Activated CD4-positive, alpha-beta T cell treated with anti-CD3 and anti-CD28 coated beads, Interleukin-2, amount 10 ng/mL, durations not matched to agents 24 days and 14 days (primary cell): Measurements from ENCODE around the gene PACRG. TPM values are rescaled to one million over a fixed set of nuclear protein-coding genes. Genes with fewer than 3 reads are reported as not detected.

ENCODE experiments used
- DNase-seq: peaks from one replicate; pipeline ENCODE4 v3.0.0; 2022
- H3K27ac Mint-ChIP-seq: one replicate; pipeline ENCODE4 v1.8.0; 2022; ENCODE audit warnings: mild to moderate bottlenecking, mixed read lengths
- H3K27me3 Mint-ChIP-seq: one replicate; pipeline ENCODE4 v1.8.0; 2022; ENCODE audit warnings: mixed read lengths
- H3K36me3 Mint-ChIP-seq: one replicate; pipeline ENCODE4 v1.8.0; 2022; ENCODE audit warnings: low read depth, mild to moderate bottlenecking, mixed read lengths
- H3K4me1 Mint-ChIP-seq: one replicate; pipeline ENCODE4 v1.8.0; 2021; ENCODE audit warnings: mixed read lengths
- H3K4me3 Mint-ChIP-seq: one replicate; pipeline ENCODE4 v1.8.0; 2022; ENCODE audit warnings: mild to moderate bottlenecking, moderate library complexity, mixed read lengths
- H3K9me3 Mint-ChIP-seq: one replicate; pipeline ENCODE4 v1.8.0; 2021; ENCODE audit warnings: mixed read lengths
- intact Hi-C: fragments of 100-400 bp; cut with micrococcal nuclease; formaldehyde crosslinking; loops from one replicate; pipeline ENCODE4 v1.15.1; 2023
- total RNA-seq: library from RNA; stranded (reverse); gene quantifications from 2 replicates; pipeline ENCODE4 v1.2.3, GENCODE V29; 2022

The PACRG gene
- total RNA-seq, 1 donor from 2014 or later: not detected

- H3K4me3 Mint-ChIP-seq: no peak overlapping the region
Measured at GRCh38 chr6:163250116-163250515, 522.3 kb downstream of the PACRG start.

DNA sequence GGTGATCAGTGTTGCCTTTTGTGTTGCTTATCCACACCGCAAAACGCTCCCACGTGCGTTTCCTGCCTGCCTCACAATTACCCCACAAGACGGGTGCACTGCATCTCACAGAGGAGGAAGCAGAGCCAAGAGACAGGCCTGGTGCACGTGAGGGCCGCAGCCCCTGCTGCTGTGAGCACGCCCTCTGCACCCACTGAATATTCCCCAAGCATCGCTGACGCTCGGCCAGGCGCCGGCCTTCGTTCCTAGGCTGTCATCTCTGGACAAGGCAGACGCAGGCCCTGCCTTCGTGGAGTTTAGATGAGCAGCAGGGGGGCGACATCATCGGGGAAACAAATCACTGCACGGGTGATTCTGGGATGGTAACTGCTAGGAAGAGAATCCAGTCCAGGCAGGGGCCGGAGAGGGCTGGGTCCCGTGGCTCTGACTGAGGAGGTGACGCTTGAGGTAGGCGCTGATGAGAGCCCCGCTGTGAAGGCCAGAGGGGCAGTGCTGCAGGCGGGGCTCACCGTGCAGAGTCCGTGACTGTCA, 524.4 kb downstream of the PACRG start:
- intact Hi-C loops: no loop called here
- Mint-ChIP-seq H3K27ac (no peak overlapping the region), H3K4me1 (no peaks in the 10 kb centered on the region), H3K27me3 (peaks cover 5% of the 10 kb centered on the region), H3K36me3 (no peaks in the 10 kb centered on the region), H3K9me3 (no peaks in the 10 kb centered on the region), H3K4me3 (no peak overlapping the region)
- no peak for DNase-seq

More at GRCh38 chr6:163250116-163250515, 522.3 kb downstream of the PACRG start:
- H3K9me3 Mint-ChIP-seq: no peaks in the 10 kb centered on the region
- intact Hi-C loops: no loop called here
- H3K27me3 Mint-ChIP-seq: peaks cover 5% of the 10 kb centered on the region
- no peak overlapping the region for H3K27ac Mint-ChIP-seq
- no peaks in the 10 kb centered on the region for H3K36me3 Mint-ChIP-seq
- DNase-seq: no peak
- H3K4me1 Mint-ChIP-seq: no peaks in the 10 kb centered on the region

GRCh38 chr6:163253556-163254213, 525.9 kb downstream of the PACRG start:
- Mint-ChIP-seq H3K9me3 (no peaks in the 10 kb centered on the region), H3K4me3 (no peak overlapping the region), H3K36me3 (no peaks in the 10 kb centered on the region), H3K27ac (no peak overlapping the region), H3K27me3 (peaks cover 5% of the 10 kb centered on the region), H3K4me1 (no peaks in the 10 kb centered on the region)
- intact Hi-C loops: no loop called here
- DNase-seq: peak; percentile 14

DNA sequence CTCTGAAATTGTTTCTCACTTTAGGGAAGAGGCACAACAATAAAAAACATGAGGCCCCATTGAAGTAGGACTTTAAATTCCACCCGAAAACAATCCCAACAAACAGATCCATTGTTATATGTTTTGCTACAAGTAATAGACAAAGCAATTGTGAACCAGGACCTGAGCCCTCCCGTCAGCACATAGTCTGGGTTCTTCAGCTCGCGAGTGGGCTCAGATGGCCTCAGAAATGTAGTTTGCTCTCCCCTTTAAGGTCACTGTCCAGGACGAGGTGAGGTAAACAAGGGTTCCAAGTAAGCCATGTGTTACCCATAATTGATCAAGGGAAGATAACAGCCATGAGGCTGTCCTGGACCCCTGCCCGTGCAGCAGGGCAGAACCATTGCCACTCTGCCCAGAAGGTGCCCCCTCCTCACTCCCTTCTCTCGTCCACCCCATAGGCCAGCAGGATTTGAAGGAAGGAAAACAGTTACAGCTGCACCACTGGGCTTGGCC, 526.6 kb downstream of the PACRG start:
- H3K27ac Mint-ChIP-seq: no peak overlapping the region

GRCh38 chr6:163255265-163255664, 527.5 kb downstream of the PACRG start:
- no peaks in the 10 kb centered on the region for H3K9me3 Mint-ChIP-seq
- no peak overlapping the region for H3K27ac Mint-ChIP-seq
- H3K27me3 Mint-ChIP-seq: no peaks in the 10 kb centered on the region
- DNase-seq: peak; percentile 36
- intact Hi-C loops: no loop called here
- H3K36me3 Mint-ChIP-seq: no peaks in the 10 kb centered on the region
- no peak overlapping the region for H3K4me3 Mint-ChIP-seq
- no peaks in the 10 kb centered on the region for H3K4me1 Mint-ChIP-seq

More for the DNA sequence above, 526.6 kb downstream of the PACRG start:
- Mint-ChIP-seq H3K9me3 (no peaks in the 10 kb centered on the region), H3K36me3 (no peaks in the 10 kb centered on the region), H3K4me1 (no peaks in the 10 kb centered on the region), H3K4me3 (no peak overlapping the region), H3K27me3 (peaks cover 4% of the 10 kb centered on the region)
- intact Hi-C loops: no loop called here
- DNase-seq: peak; percentile 34

DNA sequence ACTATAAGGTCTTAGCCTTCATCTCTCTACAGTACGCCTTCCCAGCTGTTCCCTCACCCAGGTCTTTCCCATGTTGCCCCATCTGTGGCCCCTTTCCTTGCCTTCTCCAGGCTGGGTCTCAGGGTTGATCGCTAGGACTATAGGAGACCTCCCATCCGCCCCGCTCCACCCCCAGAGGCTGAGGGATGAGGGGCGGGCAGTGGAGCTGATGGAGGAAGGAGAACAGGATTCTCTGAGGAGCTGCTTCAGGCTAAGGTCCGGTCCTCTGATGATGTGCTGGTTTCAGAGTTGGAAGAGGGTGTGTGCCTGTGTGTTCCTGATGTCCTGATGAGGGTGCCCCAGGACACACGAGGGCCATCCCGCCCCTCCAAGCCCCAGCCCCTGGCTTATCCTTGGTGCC, 531.9 kb downstream of the PACRG start:
- peak; percentile 12 for DNase-seq
- intact Hi-C loops: no loop called here
- Mint-ChIP-seq H3K36me3 (no peaks in the 10 kb centered on the region), H3K4me1 (no peaks in the 10 kb centered on the region), H3K27me3 (no peaks in the 10 kb centered on the region), H3K27ac (no peak overlapping the region), H3K4me3 (no peak overlapping the region), H3K9me3 (no peaks in the 10 kb centered on the region)

DNA sequence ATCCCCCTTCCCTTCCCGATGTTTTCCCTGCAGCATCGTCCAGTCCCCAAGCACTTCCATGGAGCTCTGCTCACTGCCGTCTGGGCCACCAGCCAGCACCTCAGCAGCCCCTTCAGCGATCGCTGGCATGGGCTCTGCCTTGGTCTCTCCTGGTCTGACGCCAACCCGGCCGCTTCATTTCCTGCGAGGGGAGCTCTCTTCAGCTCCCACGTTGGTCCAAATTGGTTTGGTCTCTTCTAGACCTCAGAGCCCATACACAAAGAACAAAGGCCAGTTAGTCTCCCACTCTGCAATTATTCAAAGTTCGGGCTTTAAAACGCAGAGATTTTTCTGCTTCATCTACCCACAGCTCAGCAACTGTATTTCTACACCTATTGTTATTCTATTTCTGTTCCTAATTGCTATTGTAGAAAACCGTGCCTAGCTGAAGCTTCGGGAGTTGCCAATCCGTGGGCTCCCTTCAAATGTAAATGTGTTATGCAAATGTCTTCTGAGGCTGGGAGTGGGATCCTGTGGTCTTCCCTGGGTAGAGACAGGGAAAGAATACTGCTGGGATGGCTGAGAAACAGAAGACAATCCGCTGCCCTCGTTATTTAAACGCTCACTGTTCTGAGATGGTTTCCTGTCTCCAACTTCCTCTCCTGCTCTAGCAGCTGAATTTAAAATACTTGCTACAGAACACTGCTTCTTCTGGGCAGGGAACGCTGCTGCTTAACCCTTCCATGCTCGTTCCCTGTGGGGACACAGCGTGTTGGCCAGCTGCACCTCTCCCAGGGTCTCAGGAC, 532.5 kb downstream of the PACRG start:
- H3K4me1 Mint-ChIP-seq: no peaks in the 10 kb centered on the region
- intact Hi-C loops: no loop called here
- no peaks in the 10 kb centered on the region for H3K9me3 Mint-ChIP-seq
- no peaks in the 10 kb centered on the region for H3K36me3 Mint-ChIP-seq
- H3K27me3 Mint-ChIP-seq: no peaks in the 10 kb centered on the region
- H3K27ac Mint-ChIP-seq: no peak overlapping the region
- no peak overlapping the region for H3K4me3 Mint-ChIP-seq
- DNase-seq: peak; percentile 42

- H3K9me3 Mint-ChIP-seq: no peaks in the 10 kb centered on the region
- no peaks in the 10 kb centered on the region for H3K4me1 Mint-ChIP-seq
- no peak overlapping the region for H3K4me3 Mint-ChIP-seq
Measured at GRCh38 chr6:163260911-163261310, 533.1 kb downstream of the PACRG start.

GRCh38 chr6:163261361-163261760, 533.6 kb downstream of the PACRG start:
- H3K4me1 Mint-ChIP-seq: no peaks in the 10 kb centered on the region
- no peak overlapping the region for H3K4me3 Mint-ChIP-seq
- intact Hi-C loops: no loop called here
- DNase-seq: peak; percentile 40
- no peaks in the 10 kb centered on the region for H3K9me3 Mint-ChIP-seq
- no peaks in the 10 kb centered on the region for H3K36me3 Mint-ChIP-seq
- H3K27me3 Mint-ChIP-seq: no peaks in the 10 kb centered on the region
- H3K27ac Mint-ChIP-seq: no peak overlapping the region

More at GRCh38 chr6:163260911-163261310, 533.1 kb downstream of the PACRG start:
- H3K36me3 Mint-ChIP-seq: no peaks in the 10 kb centered on the region
- H3K27me3 Mint-ChIP-seq: no peaks in the 10 kb centered on the region
- DNase-seq: no peak
- H3K27ac Mint-ChIP-seq: no peak overlapping the region
- intact Hi-C loops: no loop called here

GRCh38 chr6:163262080-163262479, 534.3 kb downstream of the PACRG start:
- no peaks in the 10 kb centered on the region for H3K27me3 Mint-ChIP-seq
- H3K36me3 Mint-ChIP-seq: no peaks in the 10 kb centered on the region
- no peaks in the 10 kb centered on the region for H3K4me1 Mint-ChIP-seq
- no peak overlapping the region for H3K4me3 Mint-ChIP-seq
- DNase-seq: no peak
- H3K27ac Mint-ChIP-seq: no peak overlapping the region
- no peaks in the 10 kb centered on the region for H3K9me3 Mint-ChIP-seq
- intact Hi-C loops: no loop called here

- no peaks in the 10 kb centered on the region for H3K9me3 Mint-ChIP-seq
- H3K4me1 Mint-ChIP-seq: no peaks in the 10 kb centered on the region
- intact Hi-C loops: no loop called here
- no peaks in the 10 kb centered on the region for H3K27me3 Mint-ChIP-seq
- H3K27ac Mint-ChIP-seq: no peak overlapping the region
- no peak for DNase-seq
- H3K36me3 Mint-ChIP-seq: no peaks in the 10 kb centered on the region
- no peak overlapping the region for H3K4me3 Mint-ChIP-seq
Measured at GRCh38 chr6:163263196-163263595, 535.4 kb downstream of the PACRG start.

GRCh38 chr6:163263998-163264661, 536.4 kb downstream of the PACRG start:
- no peak overlapping the region for H3K27ac Mint-ChIP-seq
- no peak for DNase-seq
- no peaks in the 10 kb centered on the region for H3K4me1 Mint-ChIP-seq
- H3K4me3 Mint-ChIP-seq: no peak overlapping the region
- H3K27me3 Mint-ChIP-seq: no peaks in the 10 kb centered on the region
- intact Hi-C loops: no loop called here
- H3K36me3 Mint-ChIP-seq: no peaks in the 10 kb centered on the region
- H3K9me3 Mint-ChIP-seq: no peaks in the 10 kb centered on the region

- no peak overlapping the region for H3K4me3 Mint-ChIP-seq
- H3K27ac Mint-ChIP-seq: no peak overlapping the region
- intact Hi-C loops: no loop called here
- no peaks in the 10 kb centered on the region for H3K27me3 Mint-ChIP-seq
- H3K9me3 Mint-ChIP-seq: no peaks in the 10 kb centered on the region
- no peaks in the 10 kb centered on the region for H3K36me3 Mint-ChIP-seq
- no peaks in the 10 kb centered on the region for H3K4me1 Mint-ChIP-seq
- no peak for DNase-seq
Measured at GRCh38 chr6:163264662-163265035, 536.9 kb downstream of the PACRG start.

GRCh38 chr6:163281634-163282033, 553.9 kb downstream of the PACRG start:
- no peaks in the 10 kb centered on the region for H3K4me1 Mint-ChIP-seq
- intact Hi-C loops: no loop called here
- no peaks in the 10 kb centered on the region for H3K9me3 Mint-ChIP-seq
- H3K27ac Mint-ChIP-seq: no peak overlapping the region
- no peaks in the 10 kb centered on the region for H3K36me3 Mint-ChIP-seq
- H3K27me3 Mint-ChIP-seq: no peaks in the 10 kb centered on the region
- no peak overlapping the region for H3K4me3 Mint-ChIP-seq
- DNase-seq: no peak
